DLD1 (cell line): ENCODE results near the gene COL15A1.

Experiments
- in situ Hi-C: cut with HindIII; loops from 2 replicates; pipeline ENCODE4 v1.10.0; 2017; ENCODE audit warnings: low sequenced_read_pairs

The COL15A1 gene

GRCh38 chr9:98992107-98992884 is 48.6 kb downstream of the COL15A1 start:
- in situ Hi-C loops = loop anchor here (10.0 kb wide), 1 partner anchor 147 kb away; no protein-coding TSS in a partner anchor

DNA sequence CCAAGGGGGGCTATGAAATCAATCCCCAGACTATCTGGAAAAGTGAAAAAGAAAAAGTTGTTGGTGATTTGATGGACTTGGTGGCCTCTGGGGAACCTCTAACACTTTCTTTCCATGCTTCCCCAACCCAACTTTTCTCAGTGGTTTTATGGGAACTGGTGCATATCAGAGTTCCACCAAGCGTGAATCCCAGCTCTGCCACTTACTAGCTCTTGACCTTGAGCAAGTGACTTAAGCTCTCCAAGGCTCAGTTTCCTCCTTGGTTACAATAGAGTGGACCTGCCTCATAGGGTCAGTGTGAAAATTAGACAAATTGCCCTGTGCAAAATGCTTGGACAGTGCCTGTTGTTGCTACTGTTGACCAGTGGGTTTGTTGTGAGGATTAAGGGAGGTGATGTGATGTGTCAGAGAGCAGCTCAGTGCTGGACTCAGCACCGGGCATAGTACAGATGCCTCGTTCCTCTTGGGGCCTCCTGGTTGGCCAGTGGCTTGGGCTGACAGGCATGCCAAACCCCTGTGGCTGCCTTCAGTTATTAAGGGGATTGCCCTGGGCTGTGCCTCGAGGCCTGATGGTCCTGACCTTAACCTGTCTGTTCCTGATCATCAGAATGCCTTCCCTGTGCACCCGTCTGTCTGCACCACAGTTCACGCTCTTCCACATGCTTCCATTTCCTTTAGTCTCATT is 49.3 kb downstream of the COL15A1 start:
- in situ Hi-C loops = loop anchor here (10.0 kb wide), 1 partner anchor 148 kb away; no protein-coding TSS in a partner anchor

GRCh38 chr9:98993570-98993945 is 49.9 kb downstream of the COL15A1 start:
- in situ Hi-C loops = loop anchor here (10.0 kb wide), 1 partner anchor 149 kb away; no protein-coding TSS in a partner anchor

DNA sequence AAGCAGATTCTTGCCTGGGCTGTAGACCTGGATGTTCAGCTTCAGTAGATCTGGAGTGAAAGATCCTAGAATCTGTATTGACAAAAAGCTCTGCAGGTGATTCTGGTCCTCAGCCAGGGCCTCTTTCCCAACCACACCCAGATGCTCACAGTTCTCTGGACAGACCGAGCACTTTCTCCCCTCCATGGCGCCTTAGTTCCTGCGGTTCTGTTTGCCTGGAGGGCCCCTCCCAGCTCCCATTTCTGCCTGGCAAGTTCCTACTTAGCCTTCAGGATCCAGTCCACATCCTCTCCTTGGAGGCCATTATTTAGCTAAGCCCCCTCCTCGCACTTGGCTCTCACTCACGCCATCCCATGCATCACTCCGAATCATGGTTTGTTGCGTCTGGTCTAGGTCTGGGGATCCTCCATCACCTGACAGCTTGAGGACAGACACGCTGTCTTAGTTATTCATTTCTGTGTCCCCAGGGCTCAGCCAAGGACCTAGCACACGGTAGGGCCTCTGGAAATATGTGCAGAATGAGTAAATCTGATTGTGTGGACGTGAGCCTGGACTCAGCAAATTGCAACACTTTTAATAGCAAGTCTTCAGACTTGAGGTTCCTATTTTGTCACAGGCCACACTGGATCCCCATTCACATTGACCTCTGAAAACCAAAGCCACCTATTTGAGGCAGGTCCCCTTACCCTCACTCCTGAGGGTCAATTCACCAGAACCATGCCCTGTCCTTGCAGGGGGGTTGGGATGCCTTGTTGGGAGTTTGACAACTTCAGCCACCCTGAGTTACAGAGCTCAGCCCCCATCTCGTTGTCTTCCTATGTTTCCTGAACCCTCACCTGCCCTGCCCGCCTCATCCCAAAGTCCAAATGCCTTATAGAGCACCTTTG is 50.7 kb downstream of the COL15A1 start:
- in situ Hi-C loops = loop anchor here (5.0 to 10.0 kb wide), 2 partner anchors 148 to 150 kb away; no protein-coding TSS in a partner anchor

- in situ Hi-C loops = loop anchor here (5.0 to 10.0 kb wide), 2 partner anchors 147 to 150 kb away; no protein-coding TSS in a partner anchor
Measured at GRCh38 chr9:98995059-98995671, 51.5 kb downstream of the COL15A1 start.

DNA sequence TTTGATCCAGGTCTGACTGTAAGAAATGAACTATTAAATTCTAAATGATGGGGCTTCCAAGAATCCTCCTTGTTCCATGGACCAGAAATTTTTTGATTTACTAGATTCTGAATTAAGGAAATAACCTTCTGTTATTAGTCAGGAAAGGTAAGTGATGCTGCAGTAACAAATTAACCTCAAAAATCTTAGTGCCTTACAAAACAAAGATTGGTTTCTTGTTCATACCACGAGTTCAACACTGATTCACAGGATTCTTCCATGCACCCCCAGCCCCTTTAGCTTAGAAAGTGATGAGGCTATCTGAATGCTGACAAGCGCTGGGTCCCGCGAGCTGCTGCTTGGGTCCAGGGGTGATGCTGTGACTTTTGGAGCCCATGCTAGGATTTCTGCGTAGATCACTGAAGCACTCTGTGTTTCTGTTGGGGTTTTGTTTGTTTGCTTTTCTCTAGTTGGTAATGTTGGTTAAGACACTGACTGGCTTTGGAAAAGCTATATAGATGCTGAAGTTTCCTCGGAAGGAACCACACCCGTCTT is 52.3 kb downstream of the COL15A1 start:
- in situ Hi-C loops = loop anchor here (5.0 to 10.0 kb wide), 2 partner anchors 146 to 151 kb away; no protein-coding TSS in a partner anchor

GRCh38 chr9:98997604-98998003 is 53.9 kb downstream of the COL15A1 start:
- in situ Hi-C loops = loop anchor here (5.0 to 10.0 kb wide), 2 partner anchors 145 to 153 kb away; no protein-coding TSS in a partner anchor

DNA sequence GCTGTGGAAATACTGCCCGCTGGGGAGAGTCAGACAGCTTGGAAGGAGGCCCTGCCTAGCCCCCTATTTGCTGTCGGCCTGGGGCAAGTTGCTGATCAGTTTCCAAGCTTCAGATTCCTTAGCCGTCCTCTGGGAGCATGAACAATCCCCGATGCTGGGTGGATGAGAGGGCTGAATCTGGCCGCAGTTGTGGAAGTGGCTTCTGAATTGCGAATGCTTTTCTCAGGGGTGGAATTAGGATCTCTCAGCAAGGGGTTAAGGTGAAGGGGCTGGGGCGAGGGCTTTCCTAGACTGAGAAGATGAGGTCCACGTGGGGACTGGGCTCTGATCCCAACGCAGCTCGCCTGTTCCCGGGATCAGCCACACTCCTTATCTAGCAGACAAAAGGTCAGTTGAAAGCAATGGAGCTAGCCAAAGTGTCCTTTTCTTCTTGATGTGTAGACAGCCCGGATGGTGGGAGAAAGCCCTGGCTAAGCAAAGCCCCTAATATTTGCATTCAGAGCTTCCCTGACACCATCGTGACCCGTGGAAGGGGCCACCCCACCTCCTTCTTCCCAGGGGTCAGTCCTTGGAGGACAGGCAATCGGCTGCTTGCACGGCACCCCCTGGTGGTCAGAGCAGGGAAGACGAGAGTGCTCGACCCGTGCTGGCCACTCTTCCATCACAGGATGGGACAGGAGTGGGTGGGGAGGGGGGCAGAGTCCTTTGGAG is 54.9 kb downstream of the COL15A1 start:
- in situ Hi-C loops = loop anchor here (5.0 to 10.0 kb wide), 2 partner anchors 144 to 154 kb away; no protein-coding TSS in a partner anchor

DNA sequence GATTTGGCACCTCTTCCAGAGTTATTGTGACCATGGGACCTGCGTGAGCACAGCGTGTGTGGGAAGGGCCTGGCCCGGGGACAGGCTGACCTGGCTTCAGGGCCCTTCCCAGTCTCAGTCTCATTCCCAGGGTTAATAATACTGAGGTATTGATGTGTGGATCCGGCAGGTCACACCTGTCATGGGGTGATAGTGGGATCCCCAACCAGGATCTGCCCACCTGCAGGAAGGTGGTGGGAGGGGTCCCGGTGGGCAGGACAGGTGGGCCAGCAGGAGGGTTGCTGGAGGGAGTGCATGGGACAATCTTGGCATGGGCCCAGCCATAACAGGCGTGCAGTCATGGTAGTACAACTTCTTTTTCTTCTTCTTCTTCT is 55.4 kb downstream of the COL15A1 start:
- in situ Hi-C loops = loop anchor here (5.0 to 10.0 kb wide), 2 partner anchors 143 to 154 kb away; no protein-coding TSS in a partner anchor

- in situ Hi-C loops = no loop called here
Measured at GRCh38 chr9:99000476-99001395, 57.0 kb downstream of the COL15A1 start.

GRCh38 chr9:99001892-99002291 is 58.2 kb downstream of the COL15A1 start:
- in situ Hi-C loops = no loop called here

GRCh38 chr9:99002706-99003105 is 59.0 kb downstream of the COL15A1 start:
- in situ Hi-C loops = no loop called here

GRCh38 chr9:99003308-99003707 is 59.6 kb downstream of the COL15A1 start:
- in situ Hi-C loops = no loop called here

- in situ Hi-C loops = no loop called here
Measured at GRCh38 chr9:99004115-99004514, 60.4 kb downstream of the COL15A1 start.

DNA sequence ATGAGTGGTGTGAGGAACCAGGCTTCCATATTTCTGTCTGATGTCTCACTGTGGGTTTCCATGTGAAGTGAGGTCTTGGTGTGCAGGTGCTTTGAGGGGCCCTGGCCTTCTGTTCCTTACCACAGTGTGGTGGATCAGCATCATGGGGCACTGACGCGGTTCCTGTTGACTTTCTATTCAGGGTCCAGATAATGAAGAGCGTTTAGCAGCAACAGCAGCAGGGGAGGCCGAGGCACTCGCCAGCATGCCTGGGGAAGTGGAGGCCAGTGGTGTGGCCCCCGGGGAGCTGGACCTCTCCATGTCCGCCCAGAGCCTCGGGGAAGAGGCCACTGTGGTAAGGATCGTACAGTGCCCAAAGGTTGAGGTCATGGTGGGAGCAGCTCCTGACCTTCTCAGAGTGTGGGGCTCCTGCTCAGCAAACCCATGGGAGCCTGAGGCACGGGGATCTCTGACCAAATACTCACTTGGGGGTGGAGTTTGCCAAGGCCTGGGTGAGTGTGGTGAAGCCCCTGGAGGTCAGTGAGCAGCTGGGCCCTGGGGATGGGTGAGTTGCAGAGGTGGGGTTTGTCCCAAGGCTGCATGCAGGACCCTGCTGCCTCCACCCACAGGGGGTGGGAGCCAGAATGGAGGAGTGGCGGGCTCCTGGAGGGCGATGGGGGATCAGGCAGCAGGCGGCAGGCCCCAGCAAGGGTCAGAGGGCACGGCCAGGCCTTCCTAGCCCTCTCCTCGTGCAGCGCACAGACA is 61.2 kb downstream of the COL15A1 start:
- in situ Hi-C loops = no loop called here

DNA sequence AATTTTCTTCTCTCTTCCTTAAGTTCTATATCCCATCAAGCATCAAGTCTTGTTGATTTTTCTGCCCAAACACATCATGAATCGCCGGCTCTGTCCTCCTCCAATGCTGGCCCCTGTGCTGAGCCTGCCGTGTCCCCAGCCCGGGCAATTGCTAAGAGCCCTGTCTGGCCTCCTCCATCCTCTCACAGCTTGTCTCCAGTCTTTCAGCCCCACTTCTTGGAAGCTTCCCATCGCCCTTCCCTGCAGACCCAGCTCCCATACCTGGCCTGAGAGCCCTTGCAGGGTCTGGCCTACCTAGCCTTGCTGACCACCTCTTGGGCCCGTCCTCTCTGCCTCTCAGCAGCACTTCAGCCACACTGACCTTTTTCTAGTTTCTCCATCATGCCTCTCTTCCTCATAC is 61.9 kb downstream of the COL15A1 start:
- in situ Hi-C loops = no loop called here

- in situ Hi-C loops = no loop called here
Measured at GRCh38 chr9:99006511-99006910, 62.8 kb downstream of the COL15A1 start.

- in situ Hi-C loops = no loop called here
Measured at GRCh38 chr9:99006979-99007378, 63.3 kb downstream of the COL15A1 start.
